H1 (cell line): ENCODE results near the gene MMP1. TPM values are rescaled to one million over a fixed set of nuclear protein-coding genes. Genes with fewer than 3 reads are reported as not detected.
A peak's percentile ranks its signal among the peaks of the same experiment; 100 is the strongest.

Source experiments
- CTCF ChIA-PET: fragments of 300-600 bp; sonication (Branson Sonifier 250); formaldehyde crosslinking; loops from one replicate; lab custom pipeline; 2021; ENCODE audit not compliant: partially characterized antibody; lab: Charles Lee
- POLR2A ChIA-PET: fragments of 300-600 bp; sonication (Branson Sonifier 250); formaldehyde crosslinking; loops from one replicate; lab custom pipeline; 2021; ENCODE audit warnings: inconsistent platforms; ENCODE audit not compliant: partially characterized antibody; lab: Charles Lee
- DNase-seq, 2 experiments: peaks; one replicate each; pipeline versions ENCODE4 v3.0.0 to v3.0.0-alpha.2; 2010 to 2022; ENCODE audit warnings: low spot score in 2 of 2, low read depth in 1 of 2, mixed read lengths in 1 of 2
- FAIRE-seq: peaks from 2 replicates; lab custom pipeline; 2011; peaks lifted over from hg19 to GRCh38; lab: Jason Lieb, UNC
- H2AFZ ChIP-seq: 2 replicates; pipeline ENCODE4 v1.8.1; 2012; ENCODE audit warnings: low read length, inconsistent platforms
- H2AK5ac ChIP-seq: 2 replicates; pipeline ENCODE4 v1.6.1; 2013; ENCODE audit warnings: low read depth, low read length
- H2BK120ac ChIP-seq: replicated peaks from 2 replicates; pipeline ENCODE3; 2013; ENCODE audit warnings: low read depth, low read length, inconsistent platforms
- H2BK12ac ChIP-seq: 2 replicates; pipeline ENCODE4 v1.6.1; 2013; ENCODE audit warnings: low read depth, low read length
- H2BK15ac ChIP-seq: 2 replicates; pipeline ENCODE4 v1.6.1; 2013; ENCODE audit warnings: low read length
- H2BK20ac ChIP-seq: 2 replicates; pipeline ENCODE4 v1.6.1; 2013; ENCODE audit warnings: low read length
- H2BK5ac ChIP-seq: 2 replicates; pipeline ENCODE4 v1.6.1; 2013; ENCODE audit warnings: low read depth, low read length
- H3K14ac ChIP-seq: 2 replicates; pipeline ENCODE4 v1.6.1; 2013; ENCODE audit warnings: inconsistent platforms; ENCODE audit not compliant: insufficient read length
- H3K18ac ChIP-seq: 2 replicates; pipeline ENCODE4 v1.6.1; 2013; ENCODE audit warnings: low read length; ENCODE audit errors: extremely low read depth
- H3K23ac ChIP-seq: 2 replicates; pipeline ENCODE4 v1.6.1; 2013; ENCODE audit warnings: inconsistent platforms; ENCODE audit not compliant: insufficient read length
- H3K23me2 ChIP-seq: 2 replicates; pipeline ENCODE4 v1.6.1; 2013; ENCODE audit warnings: low read depth, low read length
- H3K27ac ChIP-seq: 2 replicates; pipeline ENCODE4 v1.6.1; 2011; ENCODE audit warnings: low read depth, low read length, inconsistent platforms
- H3K27me3 ChIP-seq, 4 experiments: replicated peaks in 1 of 4; 1 replicate in 1 of 4; 2 replicates in 3 of 4; pipeline versions ENCODE4 v1.6.1 to v1.8.1; 2011 to 2013; ENCODE audit warnings: low read length in 3 of 4, mild to moderate bottlenecking in 3 of 4, inconsistent platforms in 2 of 4, mixed read lengths in 2 of 4, moderate library complexity in 1 of 4; ENCODE audit not compliant: control insufficient read depth in 3 of 4, insufficient read depth in 3 of 4; ENCODE audit errors: extremely low read depth in 1 of 4
- H3K36me3 ChIP-seq, 4 experiments: 2 replicates each; pipeline versions ENCODE4 v1.6.1 to v1.8.1; 2011 to 2013; ENCODE audit warnings: mild to moderate bottlenecking in 4 of 4, low read length in 3 of 4, moderate library complexity in 2 of 4, control low read depth in 1 of 4, inconsistent platforms in 1 of 4; ENCODE audit not compliant: insufficient read depth in 4 of 4, control insufficient read depth in 2 of 4
- H3K4ac ChIP-seq: replicated peaks from 2 replicates; pipeline ENCODE3; 2013; ENCODE audit warnings: low read length, low read depth, mixed read lengths, inconsistent platforms; ENCODE audit not compliant: insufficient read length
- H3K4me1 ChIP-seq, 4 experiments: replicated peaks in 1 of 4; 1 replicate in 1 of 4; 2 replicates in 3 of 4; pipeline versions ENCODE4 v1.6.1 to v1.8.1; 2011 to 2013; ENCODE audit warnings: low read length in 3 of 4, inconsistent platforms in 2 of 4, mixed read lengths in 1 of 4; ENCODE audit not compliant: insufficient read depth in 4 of 4, control insufficient read depth in 3 of 4
- H3K4me2 ChIP-seq, 2 experiments: 2 replicates each; pipeline versions ENCODE4 v1.6.1 to v1.8.1; 2011 to 2013; ENCODE audit warnings: low read depth in 2 of 2, low read length in 2 of 2, control low read depth in 1 of 2, inconsistent platforms in 1 of 2, mild to moderate bottlenecking in 1 of 2; ENCODE audit not compliant: insufficient read depth in 1 of 2
- H3K4me3 ChIP-seq, 4 experiments: fragments of 200-600, 300-600 bp in 1 of 4; sonication (generic), shearing (Covaris generic), sonication (Bioruptor Twin) in 1 of 4; 2 replicates each; pipeline versions ENCODE4 v1.5.1 to v1.8.1; 2011 to 2016; ENCODE audit warnings: low read length in 4 of 4, low read depth in 3 of 4, control low read depth in 2 of 4, inconsistent platforms in 2 of 4, mild to moderate bottlenecking in 2 of 4, mixed read lengths in 1 of 4, moderate library complexity in 1 of 4; ENCODE audit not compliant: insufficient read depth in 2 of 4; ENCODE audit errors: extremely low read depth in 1 of 4
- H3K56ac ChIP-seq: replicated peaks from 2 replicates; pipeline ENCODE3; 2013; ENCODE audit warnings: low read depth, mild to moderate bottlenecking, mixed read lengths, low read length, inconsistent platforms; ENCODE audit not compliant: insufficient read length
- H3K79me1 ChIP-seq: 2 replicates; pipeline ENCODE4 v1.6.1; 2013; ENCODE audit warnings: low read depth, low read length, control low read depth
- H3K79me2 ChIP-seq, 2 experiments: 2 replicates each; pipeline versions ENCODE4 v1.6.1 to v1.8.1; 2012 to 2013; ENCODE audit warnings: low read length in 2 of 2, mild to moderate bottlenecking in 2 of 2, inconsistent platforms in 1 of 2; ENCODE audit not compliant: insufficient read depth in 2 of 2, control insufficient read depth in 1 of 2
- H3K9ac ChIP-seq, 4 experiments: replicated peaks in 1 of 4; 1 replicate in 1 of 4; 2 replicates in 3 of 4; pipeline versions ENCODE4 v1.6.1 to v1.8.1; 2011 to 2013; ENCODE audit warnings: low read depth in 3 of 4, low read length in 3 of 4, control low read depth in 2 of 4, mild to moderate bottlenecking in 2 of 4, moderate library complexity in 2 of 4, inconsistent platforms in 1 of 4; ENCODE audit errors: extremely low read depth in 1 of 4
- H3K9me3 ChIP-seq, 2 experiments: 2 replicates each; pipeline versions ENCODE4 v1.6.1 to v1.8.1; 2012 to 2013; ENCODE audit warnings: mild to moderate bottlenecking in 2 of 2, moderate library complexity in 2 of 2, control low read depth in 1 of 2, inconsistent platforms in 1 of 2, low read depth in 1 of 2, low read length in 1 of 2, mixed read lengths in 1 of 2; ENCODE audit not compliant: insufficient read depth in 2 of 2
- H4K20me1 ChIP-seq, 2 experiments: replicated peaks in 1 of 2; 2 replicates each; pipeline versions ENCODE3 to v1.8.1; 2011 to 2013; ENCODE audit warnings: inconsistent platforms in 2 of 2, low read length in 2 of 2, mild to moderate bottlenecking in 1 of 2; ENCODE audit not compliant: insufficient read depth in 2 of 2, control insufficient read depth in 1 of 2
- H4K5ac ChIP-seq: 2 replicates; pipeline ENCODE4 v1.6.1; 2013; ENCODE audit warnings: low read length, low read depth, mixed read lengths, inconsistent platforms; ENCODE audit not compliant: insufficient read length
- H4K8ac ChIP-seq: 2 replicates; pipeline ENCODE4 v1.8.0; 2013; ENCODE audit warnings: mild to moderate bottlenecking, moderate library complexity, low read length, inconsistent platforms; ENCODE audit not compliant: insufficient read depth; ENCODE audit errors: extremely low read depth
- H4K91ac ChIP-seq: replicated peaks from 2 replicates; pipeline ENCODE3; 2013; ENCODE audit warnings: low read length, mixed read lengths, inconsistent platforms; ENCODE audit not compliant: insufficient read length
- MAFK ChIP-seq: IDR thresholded peaks from 2 replicates; pipeline ENCODE4 v1.6.1; 2012; ENCODE audit warnings: low read depth, mild to moderate bottlenecking, improper control_type of control experiment, low read length
- RAD21 ChIP-seq, 2 experiments: IDR thresholded peaks in 1 of 2; conservative IDR thresholded peaks in 1 of 2; 2 replicates each; pipeline ENCODE4 v1.6.1; 2011; ENCODE audit warnings: low read depth in 2 of 2, low read length in 2 of 2, improper control_type of control experiment in 1 of 2, inconsistent platforms in 1 of 2, mild to moderate bottlenecking in 1 of 2, moderate library complexity in 1 of 2
- polyA plus RNA-seq, 7 experiments: library from polyadenylated mRNA; depleted of rRNA in 3 of 7; stranded (reverse) in 5 of 7; unstranded in 2 of 7; fragments of >200 nt in 5 of 7; fragments of 200-250 nt in 2 of 7; gene quantifications; 1 replicate in 5 of 7; 2 replicates in 1 of 7; 4 replicates in 1 of 7; pipeline versions ENCODE4 v1.2.1 to v1.2.3, GENCODE V29; 2011 to 2013; ENCODE audit warnings: missing spikeins in 2 of 7, mixed read lengths in 2 of 7
- total RNA-seq: library from RNA; stranded (reverse); fragmentation: NEBNext Ultra II Directional; extraction: Animal tissue kit (Norgen Biotek cat#: 25700); gene quantifications from 2 replicates; pipeline ENCODE4 v1.2.1, GENCODE V29; 2021

MMP1 gene
- total and polyA plus RNA-seq, 2 of the 8 experiments (the other 6 are each of a cell fraction or from before 2014, with no cell fraction given), result not detected

DNA sequence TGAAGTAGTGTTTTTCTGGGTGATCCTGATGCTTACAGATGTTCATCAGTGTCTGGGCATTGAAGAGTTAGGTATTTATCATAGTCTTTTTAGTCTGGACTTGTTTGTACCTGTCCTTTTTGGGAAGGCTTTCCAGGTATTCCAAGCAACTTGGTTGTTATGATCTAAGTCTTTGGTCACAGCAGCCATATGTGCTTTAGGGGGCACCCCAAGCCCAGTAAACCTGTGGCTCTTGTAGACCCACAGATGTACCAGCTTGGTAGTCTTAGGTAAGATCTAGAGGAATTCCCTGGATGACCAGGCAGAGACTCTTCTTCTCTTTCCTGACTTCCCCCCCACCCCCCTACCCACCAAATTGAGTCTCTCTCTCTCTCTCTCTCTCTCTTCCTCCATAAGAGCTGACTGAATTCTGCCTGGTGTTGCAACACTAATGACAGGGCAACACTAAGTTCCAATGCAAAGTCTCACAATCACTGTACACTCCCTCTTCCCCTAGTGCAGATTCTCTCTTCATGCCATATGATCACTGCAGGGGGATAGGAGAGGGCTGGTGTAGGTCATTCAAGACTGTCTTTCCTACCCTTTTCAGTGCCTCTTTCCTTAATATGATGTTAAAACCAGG lies 48.7 kb downstream of the MMP1 start:
- no peaks in the 10 kb centered on the region for H4K20me1 ChIP-seq
- no peak overlapping the region for H2BK120ac ChIP-seq
- no peak overlapping the region for H4K5ac ChIP-seq
- CTCF ChIA-PET, result interaction anchor here (0.6 to 3.4 kb wide), 4 partner anchors 11 to 188 kb away, joined by 3 to 12 read pairs (median 4); no protein-coding TSS in a partner anchor
- no peaks in the 10 kb centered on the region for H3K23me2 ChIP-seq
- H3K9me3 ChIP-seq, result no peaks in the 10 kb centered on the region
- no peak overlapping the region for H2AFZ ChIP-seq
- H3K4me3 ChIP-seq, result no peak overlapping the region
- no peaks in the 10 kb centered on the region for H3K27me3 ChIP-seq
- no peak overlapping the region for H2AK5ac ChIP-seq
- no peak overlapping the region for H3K4ac ChIP-seq
- H2BK15ac ChIP-seq, result no peak overlapping the region
- no peaks in the 10 kb centered on the region for H3K79me2 ChIP-seq
- no peak for TF ChIP-seq MAFK
- TF ChIP-seq RAD21 (IDR thresholded peaks at IDR 0.05 in 1 of 2, conservative IDR thresholded peaks at IDR 0.05 in 1 of 2; ENCODE audit: low read depth in 2 of 2, low read length in 2 of 2), result peak; percentile 35 to 45
- no peak overlapping the region for H3K9ac ChIP-seq
- no peak overlapping the region for H3K23ac ChIP-seq
- H2BK5ac ChIP-seq, result no peak overlapping the region
- H3K4me2 ChIP-seq, result no peak overlapping the region
- no peak overlapping the region for H3K18ac ChIP-seq
- no peak overlapping the region for H3K14ac ChIP-seq
- H4K8ac ChIP-seq, result no peak overlapping the region
- no peak overlapping the region for H4K91ac ChIP-seq
- H2BK20ac ChIP-seq, result no peak overlapping the region
- H2BK12ac ChIP-seq, result no peak overlapping the region
- no peaks in the 10 kb centered on the region for H3K79me1 ChIP-seq
- H3K56ac ChIP-seq, result no peak overlapping the region
- DNase-seq, result no peak
- peaks cover 0 to 5% (median 4%) of the 10 kb centered on the region in 4 experiments; a peak in 4 of 7 replicates for H3K4me1 ChIP-seq
- POLR2A ChIA-PET, result no interaction called here
- FAIRE-seq, result no peak
- peaks cover 0 to 5% (median 0%) of the 10 kb centered on the region in 4 experiments; a peak in 3 of 8 replicates for H3K36me3 ChIP-seq
- H3K27ac ChIP-seq, result no peak overlapping the region
